ENCODE measurements around the gene FLT4. TPM values are rescaled to one million over a fixed set of nuclear protein-coding genes. Genes with fewer than 3 reads are reported as not detected.

Gene FLT4
- total and polyA plus RNA-seq, 7 donors = 0.23 to 16.9 (median 6.2) TPM

DNA sequence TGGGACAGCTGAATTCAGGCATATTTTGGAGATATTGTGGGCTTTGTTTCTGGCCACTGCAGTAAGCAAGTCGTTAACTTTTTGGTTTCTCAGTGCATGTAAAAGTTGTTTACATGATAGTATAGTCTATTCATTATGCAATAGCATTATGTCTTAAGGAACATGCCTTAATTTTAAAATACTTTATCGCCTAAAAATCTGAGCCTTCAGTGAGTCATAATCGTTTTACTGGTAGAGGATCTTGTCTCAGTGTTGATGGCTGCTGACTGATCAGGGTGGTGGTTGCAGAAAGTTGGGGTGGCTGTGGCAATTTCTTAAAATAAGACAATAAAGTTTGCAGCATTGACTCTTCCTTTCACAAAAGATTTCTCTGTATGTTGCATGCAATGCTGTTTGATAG is 63.2 kb downstream of the FLT4 start:
- no peak overlapping the region for H3K27ac ChIP-seq
- no peaks in the 10 kb centered on the region for H3K9me3 ChIP-seq
- 84 to 92% methylated on average over 3 of the region's 3 CpGs for WGBS, 2 donors
- intact Hi-C loops (cut with DNase I) = no loop called here
- H3K4me3 ChIP-seq = no peak overlapping the region
- TF ChIP-seq EP300 (IDR thresholded peaks at IDR 0.05) (no peak), POLR2AphosphoS5 (IDR thresholded peaks at IDR 0.05) (no peak), POLR2A (IDR thresholded peaks at IDR 0.05) (no peak)
- TF ChIP-seq, protein P1, sequence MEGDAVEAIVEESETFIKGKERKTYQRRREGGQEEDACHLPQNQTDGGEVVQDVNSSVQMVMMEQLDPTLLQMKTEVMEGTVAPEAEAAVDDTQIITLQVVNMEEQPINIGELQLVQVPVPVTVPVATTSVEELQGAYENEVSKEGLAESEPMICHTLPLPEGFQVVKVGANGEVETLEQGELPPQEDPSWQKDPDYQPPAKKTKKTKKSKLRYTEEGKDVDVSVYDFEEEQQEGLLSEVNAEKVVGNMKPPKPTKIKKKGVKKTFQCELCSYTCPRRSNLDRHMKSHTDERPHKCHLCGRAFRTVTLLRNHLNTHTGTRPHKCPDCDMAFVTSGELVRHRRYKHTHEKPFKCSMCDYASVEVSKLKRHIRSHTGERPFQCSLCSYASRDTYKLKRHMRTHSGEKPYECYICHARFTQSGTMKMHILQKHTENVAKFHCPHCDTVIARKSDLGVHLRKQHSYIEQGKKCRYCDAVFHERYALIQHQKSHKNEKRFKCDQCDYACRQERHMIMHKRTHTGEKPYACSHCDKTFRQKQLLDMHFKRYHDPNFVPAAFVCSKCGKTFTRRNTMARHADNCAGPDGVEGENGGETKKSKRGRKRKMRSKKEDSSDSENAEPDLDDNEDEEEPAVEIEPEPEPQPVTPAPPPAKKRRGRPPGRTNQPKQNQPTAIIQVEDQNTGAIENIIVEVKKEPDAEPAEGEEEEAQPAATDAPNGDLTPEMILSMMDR (IDR thresholded peaks at IDR 0.05) = no peak
- no peaks in the 10 kb centered on the region for H3K36me3 ChIP-seq
- H3K4me1 ChIP-seq = peaks cover 0 to 13% (median 5%) of the 10 kb centered on the region in 4 donors
- no peak for DNase-seq
- H3K27me3 ChIP-seq = peaks cover 12 to 28% (median 13%) of the 10 kb centered on the region in 3 donors

DNA sequence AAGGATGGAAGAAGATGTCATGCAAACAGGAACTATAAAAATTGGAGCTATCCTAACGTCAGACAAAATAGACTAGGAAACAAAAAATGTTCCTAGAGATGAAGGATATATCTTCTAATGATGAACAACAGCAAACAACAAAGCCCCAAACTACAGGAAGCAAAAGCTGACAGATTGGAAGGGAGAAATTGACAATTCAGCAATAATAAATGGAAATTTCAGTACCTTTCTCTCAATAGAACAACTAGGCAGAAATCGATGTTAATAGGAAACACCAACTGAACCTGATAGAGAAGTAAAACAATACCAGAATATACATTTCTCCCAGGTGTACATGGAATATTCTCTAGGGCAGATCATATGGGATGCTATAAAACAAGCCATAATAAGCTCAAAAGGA is 65.7 kb downstream of the FLT4 start:
- H3K36me3 ChIP-seq = no peaks in the 10 kb centered on the region
- intact Hi-C loops (cut with DNase I) = no loop called here
- no peak for DNase-seq
- 49 to 75% methylated on average over 2 of the region's 2 CpGs for WGBS, 2 donors
- no peaks in the 10 kb centered on the region for H3K4me1 ChIP-seq
- H3K4me3 ChIP-seq = no peak overlapping the region
- H3K27ac ChIP-seq = no peak overlapping the region
- no peaks in the 10 kb centered on the region for H3K9me3 ChIP-seq
- TF ChIP-seq POLR2A (IDR thresholded peaks at IDR 0.05) (no peak), POLR2AphosphoS5 (IDR thresholded peaks at IDR 0.05) (no peak), EP300 (IDR thresholded peaks at IDR 0.05) (no peak)
- TF ChIP-seq, protein P1 (IDR thresholded peaks at IDR 0.05) = no peak
- H3K27me3 ChIP-seq = peaks cover 0 to 3% (median 0%) of the 10 kb centered on the region in 3 donors

DNA sequence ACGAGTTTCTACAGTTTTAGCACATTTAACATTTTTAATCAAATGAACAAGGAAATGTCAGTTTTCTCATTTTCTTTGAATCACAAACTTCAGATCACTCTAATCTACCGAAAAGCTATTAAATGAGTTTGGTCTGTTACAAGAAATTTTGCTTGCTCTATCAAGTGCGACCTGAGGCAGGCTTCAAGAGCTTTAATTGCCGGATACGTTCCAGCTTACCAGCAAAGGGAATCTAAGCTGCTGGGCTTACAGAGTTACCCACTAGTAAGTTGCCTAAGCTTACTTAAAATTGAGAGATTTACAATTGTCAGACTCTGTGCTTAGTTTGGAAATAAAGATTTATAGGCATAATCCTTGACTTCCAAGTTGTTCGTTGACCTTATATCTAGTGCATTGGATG is 68.7 kb downstream of the FLT4 start:
- no peak overlapping the region for H3K27ac ChIP-seq
- no peaks in the 10 kb centered on the region for H3K9me3 ChIP-seq
- TF ChIP-seq POLR2A (IDR thresholded peaks at IDR 0.05) = no peak
- TF ChIP-seq, protein P1 (IDR thresholded peaks at IDR 0.05) = no peak
- TF ChIP-seq POLR2AphosphoS5 (IDR thresholded peaks at IDR 0.05) = no peak
- no peak for TF ChIP-seq EP300 (IDR thresholded peaks at IDR 0.05)
- no peak overlapping the region for H3K4me3 ChIP-seq
- no peaks in the 10 kb centered on the region for H3K27me3 ChIP-seq
- no peaks in the 10 kb centered on the region for H3K4me1 ChIP-seq
- intact Hi-C loops (cut with DNase I) = no loop called here
- no peak for DNase-seq
- 81 to 85% methylated on average over 6 of the region's 6 CpGs for WGBS, 2 donors
- H3K36me3 ChIP-seq = peaks cover 0 to 10% (median 4%) of the 10 kb centered on the region in 4 donors

DNA sequence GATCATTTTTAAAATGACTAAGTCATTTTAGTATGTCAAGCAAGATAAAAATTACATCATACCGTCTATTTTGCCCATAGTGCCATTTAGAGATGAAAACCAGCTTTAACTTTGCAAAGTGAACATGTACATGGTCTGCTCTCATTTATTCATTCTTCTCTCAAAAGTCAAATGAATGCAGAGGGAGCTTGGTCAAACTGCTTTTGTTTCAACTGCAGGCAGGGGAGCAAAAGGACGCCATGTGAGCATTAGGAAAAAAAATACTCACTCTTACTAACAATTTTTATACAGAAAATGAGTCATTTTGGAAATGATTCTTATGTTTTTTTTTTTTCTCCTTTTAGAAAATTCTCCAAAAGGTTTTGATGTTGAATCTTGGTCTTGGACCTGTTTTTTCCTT is 73.8 kb downstream of the FLT4 start:
- intact Hi-C loops (cut with DNase I) = no loop called here
- no peak for DNase-seq
- 85 to 88% methylated on average over 2 of the region's 2 CpGs for WGBS, 2 donors
- TF ChIP-seq POLR2A (IDR thresholded peaks at IDR 0.05) = no peak
- TF ChIP-seq POLR2AphosphoS5 (IDR thresholded peaks at IDR 0.05) = no peak
- TF ChIP-seq, protein P1 (IDR thresholded peaks at IDR 0.05) = no peak
- no peak for TF ChIP-seq EP300 (IDR thresholded peaks at IDR 0.05)
- H3K4me3 ChIP-seq = no peak overlapping the region
- no peaks in the 10 kb centered on the region for H3K4me1 ChIP-seq
- H3K27me3 ChIP-seq = no peaks in the 10 kb centered on the region
- no peak overlapping the region for H3K27ac ChIP-seq
- no peaks in the 10 kb centered on the region for H3K9me3 ChIP-seq
- peaks cover 0 to 59% (median 6%) of the 10 kb centered on the region in 4 donors for H3K36me3 ChIP-seq

DNA sequence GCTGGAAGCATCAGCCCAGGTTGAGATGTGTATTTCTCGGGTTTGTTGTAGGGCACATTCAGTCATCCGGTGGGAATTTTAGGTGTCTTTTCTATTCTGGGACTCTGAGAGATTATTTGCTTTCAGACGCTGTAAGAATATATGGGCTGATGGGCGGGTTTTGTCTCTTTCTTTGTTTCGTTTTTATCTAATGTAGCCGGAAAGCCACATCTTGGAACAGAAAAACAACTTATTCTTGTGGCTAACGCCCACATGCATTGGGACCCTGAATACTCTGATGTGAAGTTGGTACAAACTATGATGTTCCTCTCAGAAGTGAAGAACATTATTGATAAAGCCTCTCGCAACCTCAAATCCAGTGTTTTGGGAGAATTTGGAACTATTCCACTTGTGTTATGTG is 80.5 kb downstream of the FLT4 start:
- no peak for TF ChIP-seq EP300 (IDR thresholded peaks at IDR 0.05)
- TF ChIP-seq POLR2A (IDR thresholded peaks at IDR 0.05) = no peak
- TF ChIP-seq, protein P1 (IDR thresholded peaks at IDR 0.05) = no peak
- no peak for TF ChIP-seq POLR2AphosphoS5 (IDR thresholded peaks at IDR 0.05)
- Histone ChIP-seq H3K27ac (no peak overlapping the region), H3K36me3 (peaks cover 0 to 80% (median 11%) of the 10 kb centered on the region in 4 donors)

More for the DNA sequence above, 80.5 kb downstream of the FLT4 start:
- no peak overlapping the region for H3K4me3 ChIP-seq
- H3K4me1 ChIP-seq = no peaks in the 10 kb centered on the region
- 77 to 81% methylated on average over 8 of the region's 8 CpGs for WGBS, 2 donors
- no peak for DNase-seq
- no peaks in the 10 kb centered on the region for H3K27me3 ChIP-seq
- no peaks in the 10 kb centered on the region for H3K9me3 ChIP-seq
- intact Hi-C loops (cut with DNase I) = no loop called here

Data from sigmoid colon (tissue), 7 donors.